H1 (cell line): ENCODE data around the gene ACAP1.

Experiments
- HDAC6 ChIP-seq: IDR thresholded peaks from one replicate; pipeline ENCODE4 v1.7.1; 2012; ENCODE audit warnings: low read depth, mild to moderate bottlenecking, inconsistent platforms, low read length, moderate library complexity
- POLR2A ChIP-seq, 2 experiments: IDR thresholded peaks; 1 replicate in 1 of 2; 2 replicates in 1 of 2; pipeline ENCODE4 v1.6.1; 2011; ENCODE audit warnings: low read depth in 2 of 2, low read length in 2 of 2, mild to moderate bottlenecking in 2 of 2; ENCODE audit errors: control extremely low read depth in 1 of 2
- SP1 ChIP-seq: IDR thresholded peaks from 2 replicates; pipeline ENCODE4 v1.6.1; 2011; ENCODE audit warnings: low read depth, low read length
- TF ChIP-seq, protein P1 (sequence below), 3 experiments: IDR thresholded peaks; 1 replicate in 2 of 3; 2 replicates in 1 of 3; pipeline versions ENCODE4 v1.5.1 to v1.6.1; 2011; ENCODE audit warnings: low read length in 3 of 3, mild to moderate bottlenecking in 3 of 3, inconsistent platforms in 2 of 3, low read depth in 1 of 3, moderate library complexity in 1 of 3; ENCODE audit not compliant: insufficient read depth in 1 of 3; ENCODE audit errors: control extremely low read depth in 1 of 3
- TF ChIP-seq, protein P2 (sequence below): IDR thresholded peaks from 2 replicates; pipeline ENCODE4 v1.6.1; 2011; ENCODE audit warnings: low read length, improper control_type of control experiment

- TF ChIP-seq, protein P1, sequence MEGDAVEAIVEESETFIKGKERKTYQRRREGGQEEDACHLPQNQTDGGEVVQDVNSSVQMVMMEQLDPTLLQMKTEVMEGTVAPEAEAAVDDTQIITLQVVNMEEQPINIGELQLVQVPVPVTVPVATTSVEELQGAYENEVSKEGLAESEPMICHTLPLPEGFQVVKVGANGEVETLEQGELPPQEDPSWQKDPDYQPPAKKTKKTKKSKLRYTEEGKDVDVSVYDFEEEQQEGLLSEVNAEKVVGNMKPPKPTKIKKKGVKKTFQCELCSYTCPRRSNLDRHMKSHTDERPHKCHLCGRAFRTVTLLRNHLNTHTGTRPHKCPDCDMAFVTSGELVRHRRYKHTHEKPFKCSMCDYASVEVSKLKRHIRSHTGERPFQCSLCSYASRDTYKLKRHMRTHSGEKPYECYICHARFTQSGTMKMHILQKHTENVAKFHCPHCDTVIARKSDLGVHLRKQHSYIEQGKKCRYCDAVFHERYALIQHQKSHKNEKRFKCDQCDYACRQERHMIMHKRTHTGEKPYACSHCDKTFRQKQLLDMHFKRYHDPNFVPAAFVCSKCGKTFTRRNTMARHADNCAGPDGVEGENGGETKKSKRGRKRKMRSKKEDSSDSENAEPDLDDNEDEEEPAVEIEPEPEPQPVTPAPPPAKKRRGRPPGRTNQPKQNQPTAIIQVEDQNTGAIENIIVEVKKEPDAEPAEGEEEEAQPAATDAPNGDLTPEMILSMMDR (IDR thresholded peaks at IDR 0.05; ENCODE audit: control extremely low read depth in 1 of 3, insufficient read depth in 1 of 3, low read depth in 1 of 3, low read length in 3 of 3), result no peak
- TF ChIP-seq POLR2A (IDR thresholded peaks at IDR 0.05; ENCODE audit: control extremely low read depth in 1 of 2, low read depth in 2 of 2, low read length in 2 of 2) (no peak), SP1 (no peak), HDAC6 (no peak)
- TF ChIP-seq, protein P2, sequence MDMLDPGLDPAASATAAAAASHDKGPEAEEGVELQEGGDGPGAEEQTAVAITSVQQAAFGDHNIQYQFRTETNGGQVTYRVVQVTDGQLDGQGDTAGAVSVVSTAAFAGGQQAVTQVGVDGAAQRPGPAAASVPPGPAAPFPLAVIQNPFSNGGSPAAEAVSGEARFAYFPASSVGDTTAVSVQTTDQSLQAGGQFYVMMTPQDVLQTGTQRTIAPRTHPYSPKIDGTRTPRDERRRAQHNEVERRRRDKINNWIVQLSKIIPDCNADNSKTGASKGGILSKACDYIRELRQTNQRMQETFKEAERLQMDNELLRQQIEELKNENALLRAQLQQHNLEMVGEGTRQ, result no peak
Observed at GRCh38 chr17:7347630-7348477, 11.5 kb downstream of the ACAP1 start.
